MM.1S (cell line): Measurements from ENCODE around the gene MYBPC1.

Source experiments
- DNase-seq: peaks from one replicate; pipeline ENCODE4 v3.0.0-alpha.2; 2015
- H2AFZ ChIP-seq: fragments of 300-600 bp; sonication (generic); 2 replicates; pipeline ENCODE4 v1.6.0; 2016; ENCODE audit warnings: antibody characterized with exemption, low read length
- H3F3A ChIP-seq: fragments of 300-600 bp; sonication (generic); 2 replicates; pipeline ENCODE4 v1.6.1; 2016; ENCODE audit warnings: mild to moderate bottlenecking, antibody characterized with exemption, low read length, moderate library complexity, mixed read lengths; ENCODE audit not compliant: insufficient read depth
- H3K27ac ChIP-seq: fragments of 300-600 bp; sonication (generic); 2 replicates; pipeline ENCODE4 v1.5.1; 2016; ENCODE audit warnings: mild to moderate bottlenecking, low read length
- H3K27me3 ChIP-seq: fragments of 300-600 bp; sonication (generic); replicated peaks from 2 replicates; pipeline ENCODE4 v1.6.0; 2016; ENCODE audit warnings: low read length; ENCODE audit not compliant: insufficient read depth
- H3K36me3 ChIP-seq: fragments of 300-600 bp; sonication (generic); replicated peaks from 2 replicates; pipeline ENCODE4 v1.6.1; 2016; ENCODE audit warnings: mild to moderate bottlenecking, low read length, mixed read lengths; ENCODE audit not compliant: insufficient read depth
- H3K4me1 ChIP-seq: fragments of 300-600 bp; sonication (generic); 2 replicates; pipeline ENCODE4 v1.6.1; 2016; ENCODE audit warnings: low read length, mixed read lengths
- H3K4me2 ChIP-seq: fragments of 300-600 bp; sonication (generic); 2 replicates; pipeline ENCODE4 v1.6.0; 2016; ENCODE audit warnings: low read depth, low read length
- H3K4me3 ChIP-seq: fragments of 300-600 bp; sonication (generic); 2 replicates; pipeline ENCODE4 v1.5.1; 2016; ENCODE audit warnings: low read length, mixed read lengths
- H3K79me2 ChIP-seq: fragments of 300-600 bp; sonication (generic); 2 replicates; pipeline ENCODE4 v1.6.1; 2016; ENCODE audit warnings: mixed run types, low read length, mixed read lengths
- H3K9ac ChIP-seq: fragments of 300-600 bp; sonication (generic); 2 replicates; pipeline ENCODE4 v1.6.1; 2016; ENCODE audit warnings: low read length, mixed read lengths
- H3K9me2 ChIP-seq: fragments of 300-600 bp; sonication (generic); replicated peaks from 2 replicates; pipeline ENCODE4 v1.6.1; 2016; ENCODE audit warnings: mild to moderate bottlenecking, low read length, mixed read lengths; ENCODE audit not compliant: insufficient read depth
- H3K9me3 ChIP-seq: fragments of 300-600 bp; sonication (generic); replicated peaks from 2 replicates; pipeline ENCODE4 v1.6.1; 2016; ENCODE audit warnings: mild to moderate bottlenecking, low read length, mixed read lengths; ENCODE audit not compliant: insufficient read depth
- H4K20me1 ChIP-seq: fragments of 300-600 bp; sonication (generic); 2 replicates; pipeline ENCODE4 v1.6.1; 2016; ENCODE audit warnings: mild to moderate bottlenecking, low read length, moderate library complexity, mixed read lengths; ENCODE audit not compliant: insufficient read depth
- CTCF ChIP-seq: fragments of 300-600 bp; sonication (generic); IDR thresholded peaks from 2 replicates; pipeline ENCODE4 v1.5.1; 2016; ENCODE audit warnings: antibody characterized with exemption, low read length, mixed read lengths
- EZH2 ChIP-seq: fragments of 300-600 bp; sonication (generic); optimal IDR thresholded peaks from 2 replicates; pipeline ENCODE3; 2017; ENCODE audit warnings: low read depth, mild to moderate bottlenecking, antibody characterized with exemption, low read length, mixed read lengths
- EZH2phosphoT487 ChIP-seq: fragments of 300-600 bp; sonication (generic); IDR thresholded peaks from 2 replicates; pipeline ENCODE4 v1.6.1; 2018; ENCODE audit warnings: antibody characterized with exemption, low read length

The MYBPC1 gene

GRCh38 chr12:101619026-101619786 is 24.4 kb downstream of the MYBPC1 start:
- Histone ChIP-seq H4K20me1 (no peaks in the 10 kb centered on the region), H3K27me3 (no peaks in the 10 kb centered on the region), H3K4me2 (no peak overlapping the region), H3K4me1 (no peaks in the 10 kb centered on the region), H3F3A (no peaks in the 10 kb centered on the region), H3K36me3 (no peaks in the 10 kb centered on the region), H3K4me3 (no peak overlapping the region), H3K79me2 (no peaks in the 10 kb centered on the region), H3K9ac (no peak overlapping the region), H3K9me3 (no peaks in the 10 kb centered on the region), H2AFZ (no peak overlapping the region), H3K27ac (no peak overlapping the region), H3K9me2 (no peaks in the 10 kb centered on the region)
- TF ChIP-seq EZH2phosphoT487 (no peak), EZH2 (no peak), CTCF (no peak)
- DNase-seq: no peak

GRCh38 chr12:101619858-101620761 is 25.3 kb downstream of the MYBPC1 start:
- Histone ChIP-seq H3F3A (no peaks in the 10 kb centered on the region), H3K79me2 (no peaks in the 10 kb centered on the region), H3K9me2 (no peaks in the 10 kb centered on the region), H3K4me1 (no peaks in the 10 kb centered on the region), H3K9me3 (no peaks in the 10 kb centered on the region), H3K9ac (no peak overlapping the region), H3K4me2 (no peak overlapping the region), H3K36me3 (no peaks in the 10 kb centered on the region), H3K27ac (no peak overlapping the region), H2AFZ (no peak overlapping the region), H3K4me3 (no peak overlapping the region), H4K20me1 (no peaks in the 10 kb centered on the region), H3K27me3 (no peaks in the 10 kb centered on the region; the same call in 1 of the 2 replicates)
- TF ChIP-seq CTCF: no peak
- TF ChIP-seq EZH2phosphoT487: no peak
- DNase-seq: no peak

- Histone ChIP-seq H3K4me3 (no peak overlapping the region), H2AFZ (no peak overlapping the region), H3K4me2 (no peak overlapping the region), H4K20me1 (no peaks in the 10 kb centered on the region), H3K4me1 (no peaks in the 10 kb centered on the region), H3K9me3 (no peaks in the 10 kb centered on the region), H3K9me2 (no peaks in the 10 kb centered on the region), H3K9ac (no peak overlapping the region), H3K79me2 (no peaks in the 10 kb centered on the region), H3K27me3 (no peaks in the 10 kb centered on the region; the same call in 1 of the 2 replicates), H3K36me3 (no peaks in the 10 kb centered on the region), H3K27ac (no peak overlapping the region), H3F3A (no peaks in the 10 kb centered on the region)
- TF ChIP-seq CTCF (no peak), EZH2phosphoT487 (no peak), EZH2 (no peak)
- no peak for DNase-seq
These were observed 26.0 kb downstream of the MYBPC1 start for GRCh38 chr12:101620762-101621133.
